Measurements from ENCODE around the gene SHMT2. TPM values are rescaled to one million over a fixed set of nuclear protein-coding genes. Genes with fewer than 3 reads are reported as not detected.

Gene SHMT2
- total and polyA plus RNA-seq, 2 of the 4 experiments (the other 2 are of a cell fraction): 266 to 364 TPM

DNA sequence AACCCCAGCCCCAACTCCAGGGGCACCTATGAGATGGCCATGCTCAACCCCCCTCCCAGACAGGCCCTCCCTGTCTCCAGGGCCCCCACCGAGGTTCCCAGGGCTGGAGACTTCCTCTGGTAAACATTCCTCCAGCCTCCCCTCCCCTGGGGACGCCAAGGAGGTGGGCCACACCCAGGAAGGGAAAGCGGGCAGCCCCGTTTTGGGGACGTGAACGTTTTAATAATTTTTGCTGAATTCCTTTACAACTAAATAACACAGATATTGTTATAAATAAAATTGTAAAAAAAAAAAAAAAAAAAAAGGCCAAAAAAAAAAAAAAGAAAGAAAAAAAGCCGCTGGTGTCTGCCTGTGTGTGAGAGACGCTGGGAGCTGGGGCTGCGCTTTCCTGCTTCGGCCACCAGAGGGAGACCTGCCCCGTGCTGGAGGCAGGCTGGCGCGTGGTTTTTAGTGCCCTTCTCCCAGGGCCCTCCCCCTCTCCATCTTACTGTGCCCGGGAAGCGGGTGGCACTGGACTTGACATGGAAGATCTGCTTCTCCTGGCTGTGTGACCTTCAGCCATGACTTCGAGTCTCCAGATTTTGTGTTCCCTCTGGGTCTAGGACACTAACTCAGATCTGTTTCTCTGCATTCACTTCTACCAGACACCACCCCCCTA, 16.3 kb upstream of the SHMT2 start:
- Histone ChIP-seq H3K14ac (replicated peaks; ENCODE audit: low read depth, low read length) (no peak overlapping the region), H3K4me1 (ENCODE audit: control insufficient read depth, insufficient read depth, low read length) (peaks cover 7% of the 10 kb centered on the region), H2BK5ac (ENCODE audit: low read depth, low read length, poor library complexity, severe bottlenecking) (no peak overlapping the region), H2BK20ac (ENCODE audit: low read depth, low read length) (no peak overlapping the region), H3K79me1 (ENCODE audit: low read depth in 1 of 2, low read length in 2 of 2) (peaks cover 0 to 7% of the 10 kb centered on the region in 2 experiments; a peak in 1 of 4 replicates), H4K8ac (ENCODE audit: low read depth in 2 of 2, low read length in 2 of 2) (no peak overlapping the region), H3K23ac (ENCODE audit: low read depth, low read length) (no peak overlapping the region), H3K4me3 (ENCODE audit: insufficient read depth, low read depth, low read length) (no peak overlapping the region), H2BK15ac (ENCODE audit: low read depth, low read length) (no peak overlapping the region), H3K56ac (ENCODE audit: extremely low read depth, insufficient read depth, low read length) (no peak overlapping the region), H3K9me1 (ENCODE audit: insufficient read depth, low read length) (no peaks in the 10 kb centered on the region), H2AK5ac (ENCODE audit: low read depth, low read length) (0 out of 2 replicates have a peak overlapping the region, but pooled peaks have one; percentile 49), H3K9ac (ENCODE audit: low read depth, low read length) (no peak overlapping the region), H2AK9ac (replicated peaks; ENCODE audit: low read depth, low read length, poor library complexity) (peak overlapping the region; percentile 73), H3K18ac (ENCODE audit: low read depth, low read length) (no peak overlapping the region), H3K9me3 (ENCODE audit: control insufficient read depth, insufficient read depth, low read length) (no peaks in the 10 kb centered on the region), H2AFZ (replicated peaks; ENCODE audit: low read length, poor library complexity) (peak overlapping the region; percentile 47), H3K4ac (ENCODE audit: low read depth, low read length) (no peak overlapping the region), H4K20me1 (ENCODE audit: insufficient read depth, low read length) (peaks cover 60% of the 10 kb centered on the region), H2BK120ac (ENCODE audit: low read depth, low read length) (no peak overlapping the region), H3K27ac (ENCODE audit: insufficient read depth, low read length) (no peak overlapping the region), H3K36me3 (ENCODE audit: control insufficient read depth, insufficient read depth, low read length) (peaks cover 56% of the 10 kb centered on the region), H3K27me3 (ENCODE audit: control insufficient read depth, insufficient read depth, low read length) (peaks cover 33% of the 10 kb centered on the region), H4K5ac (ENCODE audit: low read depth, low read length) (no peak overlapping the region), H4K91ac (ENCODE audit: insufficient read depth, low read depth, low read length) (no peak overlapping the region), H3K4me2 (ENCODE audit: low read depth, low read length) (no peak overlapping the region)
- dilution Hi-C loops (cut with HindIII; ENCODE audit: low sequenced_read_pairs, unreplicated experiment): no loop called here
- in situ Hi-C loops (cut with MboI; ENCODE audit: low sequenced_read_pairs): no loop called here
- intact Hi-C loops (cut with micrococcal nuclease): loop anchor here (1.0 kb wide), 2 partner anchors 26 to 30 kb away; no protein-coding TSS in a partner anchor
- ATAC-seq (ENCODE audit: low read depth) (peak; percentile 72), DNase-seq (peak; percentile 81)
- BruUV-seq (replicated peaks): no TSS peak
- ChIA-PET POLR2A (ENCODE audit: unreplicated experiment) (interaction anchor here (0.5 to 0.7 kb wide), 3 partner anchors 22 to 66 kb away, joined by 5 to 12 read pairs (median 9); no protein-coding TSS in a partner anchor), CTCF (interaction anchor here (0.6 to 3.5 kb wide), 4 partner anchors 17 to 205 kb away, joined by 3 to 25 read pairs (median 12); partner anchors contain the start of gene SHMT2)
- 14% methylated on average over 2 of the region's 16 CpGs; no CpG with 5 or more reads in 1 of the 2 experiments for WGBS, 2 experiments (ENCODE audit: extremely low coverage in 2 of 2, insufficient read length in 1 of 2)
- TF ChIP-seq RAD21 (IDR thresholded peaks at IDR 0.05; ENCODE audit: low read length) (peak; percentile 89), BHLHE40 (IDR thresholded peaks at IDR 0.05; ENCODE audit: low read depth, low read length) (peak; percentile 28; the same call in 1 of the 2 replicates), SMC3 (IDR thresholded peaks at IDR 0.05; ENCODE audit: low read depth, low read length) (peak; percentile 88), POLR2A (IDR thresholded peaks at IDR 0.05; ENCODE audit: low read depth, low read length) (peak; percentile 30; the same call in 1 of the 2 replicates), NFE2L2 (IDR thresholded peaks at IDR 0.05; ENCODE audit: low read depth, low read length) (no peak), FOS (IDR thresholded peaks at IDR 0.05; ENCODE audit: low read depth, low read length) (no peak), MXI1 (IDR thresholded peaks at IDR 0.05; ENCODE audit: borderline replicate concordance, low read depth, low read length) (peak; percentile 79), MAZ (IDR thresholded peaks at IDR 0.05; ENCODE audit: borderline replicate concordance, low read depth, low read length) (peak; percentile 67; the same call in 1 of the 2 replicates)
- TF ChIP-seq, protein P1, sequence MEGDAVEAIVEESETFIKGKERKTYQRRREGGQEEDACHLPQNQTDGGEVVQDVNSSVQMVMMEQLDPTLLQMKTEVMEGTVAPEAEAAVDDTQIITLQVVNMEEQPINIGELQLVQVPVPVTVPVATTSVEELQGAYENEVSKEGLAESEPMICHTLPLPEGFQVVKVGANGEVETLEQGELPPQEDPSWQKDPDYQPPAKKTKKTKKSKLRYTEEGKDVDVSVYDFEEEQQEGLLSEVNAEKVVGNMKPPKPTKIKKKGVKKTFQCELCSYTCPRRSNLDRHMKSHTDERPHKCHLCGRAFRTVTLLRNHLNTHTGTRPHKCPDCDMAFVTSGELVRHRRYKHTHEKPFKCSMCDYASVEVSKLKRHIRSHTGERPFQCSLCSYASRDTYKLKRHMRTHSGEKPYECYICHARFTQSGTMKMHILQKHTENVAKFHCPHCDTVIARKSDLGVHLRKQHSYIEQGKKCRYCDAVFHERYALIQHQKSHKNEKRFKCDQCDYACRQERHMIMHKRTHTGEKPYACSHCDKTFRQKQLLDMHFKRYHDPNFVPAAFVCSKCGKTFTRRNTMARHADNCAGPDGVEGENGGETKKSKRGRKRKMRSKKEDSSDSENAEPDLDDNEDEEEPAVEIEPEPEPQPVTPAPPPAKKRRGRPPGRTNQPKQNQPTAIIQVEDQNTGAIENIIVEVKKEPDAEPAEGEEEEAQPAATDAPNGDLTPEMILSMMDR (conservative IDR thresholded peaks at IDR 0.05; ENCODE audit: low read depth, low read length): peak; percentile 96
- TF ChIP-seq, protein P2, sequence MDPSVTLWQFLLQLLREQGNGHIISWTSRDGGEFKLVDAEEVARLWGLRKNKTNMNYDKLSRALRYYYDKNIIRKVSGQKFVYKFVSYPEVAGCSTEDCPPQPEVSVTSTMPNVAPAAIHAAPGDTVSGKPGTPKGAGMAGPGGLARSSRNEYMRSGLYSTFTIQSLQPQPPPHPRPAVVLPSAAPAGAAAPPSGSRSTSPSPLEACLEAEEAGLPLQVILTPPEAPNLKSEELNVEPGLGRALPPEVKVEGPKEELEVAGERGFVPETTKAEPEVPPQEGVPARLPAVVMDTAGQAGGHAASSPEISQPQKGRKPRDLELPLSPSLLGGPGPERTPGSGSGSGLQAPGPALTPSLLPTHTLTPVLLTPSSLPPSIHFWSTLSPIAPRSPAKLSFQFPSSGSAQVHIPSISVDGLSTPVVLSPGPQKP (IDR thresholded peaks at IDR 0.05; ENCODE audit: borderline replicate concordance, low read depth, low read length): no peak

All from IMR-90 (cell line).